T-helper 17 cell (primary cell): ENCODE results near the gene DHRS3. TPM values are rescaled to one million over a fixed set of nuclear protein-coding genes. Genes with fewer than 3 reads are reported as not detected.

Source experiments
- ATAC-seq: fragments of 150-1000 bp; cut with Tn5 transposase; 2 replicates; pipeline ENCODE4 v1.10.0; 2021; ENCODE audit warnings: mild to moderate bottlenecking, moderate library complexity
- DNase-seq, 3 donors: peaks; one replicate each; pipeline versions ENCODE4 v3.0.0 to v3.0.0-alpha.2; 2020 to 2021
- H3K9me3 ChIP-seq: one replicate; pipeline ENCODE4 v1.7.0; 2013; ENCODE audit warnings: low read length, mild to moderate bottlenecking; ENCODE audit not compliant: control insufficient read depth, poor library complexity, severe bottlenecking
- H3K27ac Mint-ChIP-seq: one replicate; pipeline ENCODE4 v1.8.0; 2022; ENCODE audit warnings: mild to moderate bottlenecking, moderate library complexity, mixed read lengths
- H3K27me3 Mint-ChIP-seq: one replicate; pipeline ENCODE4 v1.8.0; 2022; ENCODE audit warnings: mixed read lengths
- H3K36me3 Mint-ChIP-seq: one replicate; pipeline ENCODE4 v1.8.0; 2022; ENCODE audit warnings: low read depth, mixed read lengths
- H3K4me1 Mint-ChIP-seq: one replicate; pipeline ENCODE4 v1.8.0; 2022; ENCODE audit warnings: mild to moderate bottlenecking, mixed read lengths
- H3K4me3 Mint-ChIP-seq: one replicate; pipeline ENCODE4 v1.8.0; 2022; ENCODE audit warnings: mild to moderate bottlenecking, moderate library complexity, mixed read lengths
- total RNA-seq, 4 donors: library from RNA in 2 of 4; stranded (reverse) in 2 of 4; gene quantifications; one replicate each; pipeline ENCODE4 v1.2.3 and lab custom pipeline; 2022 to 2026

DHRS3 gene
- total RNA-seq, 2 donors from 2014 or later = 31.0 to 38.3 TPM

GRCh38 chr1:12608311-12608957 lies 9.6 kb downstream of the DHRS3 start:
- peaks cover 42% of the 10 kb centered on the region for H3K4me1 Mint-ChIP-seq
- peaks cover 10% of the 10 kb centered on the region for H3K36me3 Mint-ChIP-seq
- H3K27ac Mint-ChIP-seq = no peak overlapping the region
- DNase-seq (no peak), ATAC-seq (no peak)
- no peaks in the 10 kb centered on the region for H3K27me3 Mint-ChIP-seq
- no peak overlapping the region for H3K4me3 Mint-ChIP-seq
- H3K9me3 ChIP-seq = no peaks in the 10 kb centered on the region

- no peaks in the 10 kb centered on the region for H3K27me3 Mint-ChIP-seq
- ATAC-seq = no peak
- peak overlapping the region; percentile 78 for H3K27ac Mint-ChIP-seq
- H3K4me3 Mint-ChIP-seq = no peak overlapping the region
- no peak for DNase-seq
- H3K36me3 Mint-ChIP-seq = peaks cover 7% of the 10 kb centered on the region
- no peaks in the 10 kb centered on the region for H3K9me3 ChIP-seq
- H3K4me1 Mint-ChIP-seq = peaks cover 38% of the 10 kb centered on the region
These were observed 10.7 kb downstream of the DHRS3 start for GRCh38 chr1:12607263-12607662.

- Mint-ChIP-seq H3K36me3 (peaks cover 2% of the 10 kb centered on the region), H3K4me1 (peaks cover 36% of the 10 kb centered on the region), H3K4me3 (no peak overlapping the region), H3K27me3 (no peaks in the 10 kb centered on the region), H3K27ac (peak overlapping the region; percentile 97)
- ATAC-seq (no peak), DNase-seq (no peak)
- no peaks in the 10 kb centered on the region for H3K9me3 ChIP-seq
These were observed 13.0 kb downstream of the DHRS3 start for GRCh38 chr1:12604986-12605385.

GRCh38 chr1:12604114-12604874 lies 13.7 kb downstream of the DHRS3 start:
- H3K36me3 Mint-ChIP-seq = peaks cover 2% of the 10 kb centered on the region
- no peaks in the 10 kb centered on the region for H3K9me3 ChIP-seq
- ATAC-seq (peak; percentile 97), DNase-seq (peak in 2 of 3 donors; percentile 23 to 38)
- H3K4me3 Mint-ChIP-seq = peak overlapping the region; percentile 63
- no peaks in the 10 kb centered on the region for H3K27me3 Mint-ChIP-seq
- H3K4me1 Mint-ChIP-seq = peaks cover 35% of the 10 kb centered on the region
- H3K27ac Mint-ChIP-seq = peak overlapping the region; percentile 97

- no peaks in the 10 kb centered on the region for H3K9me3 ChIP-seq
- peaks cover 2% of the 10 kb centered on the region for H3K36me3 Mint-ChIP-seq
- H3K27ac Mint-ChIP-seq = peak overlapping the region; percentile 97
- H3K4me1 Mint-ChIP-seq = peaks cover 32% of the 10 kb centered on the region
- H3K27me3 Mint-ChIP-seq = no peaks in the 10 kb centered on the region
- DNase-seq (no peak), ATAC-seq (no peak)
- no peak overlapping the region for H3K4me3 Mint-ChIP-seq
These were observed 14.8 kb downstream of the DHRS3 start for GRCh38 chr1:12603224-12603623.

GRCh38 chr1:12602659-12603024 lies 15.4 kb downstream of the DHRS3 start:
- DNase-seq (no peak), ATAC-seq (no peak)
- Mint-ChIP-seq H3K4me3 (no peak overlapping the region), H3K36me3 (no peaks in the 10 kb centered on the region), H3K27ac (peak overlapping the region; percentile 97), H3K4me1 (peaks cover 37% of the 10 kb centered on the region), H3K27me3 (no peaks in the 10 kb centered on the region)
- no peaks in the 10 kb centered on the region for H3K9me3 ChIP-seq

GRCh38 chr1:12601700-12602658 lies 16.0 kb downstream of the DHRS3 start:
- Mint-ChIP-seq H3K4me1 (peaks cover 41% of the 10 kb centered on the region), H3K4me3 (no peak overlapping the region), H3K36me3 (no peaks in the 10 kb centered on the region), H3K27ac (peak overlapping the region; percentile 97), H3K27me3 (no peaks in the 10 kb centered on the region)
- ATAC-seq (no peak), DNase-seq (no peak)
- no peaks in the 10 kb centered on the region for H3K9me3 ChIP-seq

GRCh38 chr1:12600880-12601633 lies 17.0 kb downstream of the DHRS3 start:
- Mint-ChIP-seq H3K4me1 (peaks cover 41% of the 10 kb centered on the region), H3K36me3 (no peaks in the 10 kb centered on the region), H3K4me3 (no peak overlapping the region), H3K27ac (peak overlapping the region; percentile 97), H3K27me3 (no peaks in the 10 kb centered on the region)
- peak in 2 of 3 donors; percentile 38 to 57 for DNase-seq
- peak; percentile 32 for ATAC-seq
- H3K9me3 ChIP-seq = no peaks in the 10 kb centered on the region

- no peaks in the 10 kb centered on the region for H3K27me3 Mint-ChIP-seq
- H3K9me3 ChIP-seq = no peaks in the 10 kb centered on the region
- peak overlapping the region; percentile 97 for H3K27ac Mint-ChIP-seq
- H3K4me1 Mint-ChIP-seq = peaks cover 41% of the 10 kb centered on the region
- ATAC-seq (no peak), DNase-seq (no peak)
- no peak overlapping the region for H3K4me3 Mint-ChIP-seq
- no peaks in the 10 kb centered on the region for H3K36me3 Mint-ChIP-seq
These were observed 17.7 kb downstream of the DHRS3 start for GRCh38 chr1:12600335-12600734.

GRCh38 chr1:12599657-12600056 lies 18.4 kb downstream of the DHRS3 start:
- Mint-ChIP-seq H3K4me3 (no peak overlapping the region), H3K27ac (no peak overlapping the region), H3K27me3 (no peaks in the 10 kb centered on the region), H3K4me1 (peaks cover 45% of the 10 kb centered on the region), H3K36me3 (peaks cover under 1% of the 10 kb centered on the region)
- DNase-seq = no peak
- ATAC-seq = no peak
- H3K9me3 ChIP-seq = no peaks in the 10 kb centered on the region

GRCh38 chr1:12598974-12599373 lies 19.0 kb downstream of the DHRS3 start:
- no peak for DNase-seq

GRCh38 chr1:12597792-12598191 lies 20.2 kb downstream of the DHRS3 start:
- no peaks in the 10 kb centered on the region for H3K9me3 ChIP-seq
- Mint-ChIP-seq H3K36me3 (peaks cover 5% of the 10 kb centered on the region), H3K27me3 (no peaks in the 10 kb centered on the region), H3K4me1 (peaks cover 42% of the 10 kb centered on the region), H3K27ac (peak overlapping the region; percentile 47), H3K4me3 (peak overlapping the region; percentile 47)
- DNase-seq (no peak), ATAC-seq (no peak)

More at GRCh38 chr1:12598974-12599373, 19.0 kb downstream of the DHRS3 start:
- H3K27me3 Mint-ChIP-seq = no peaks in the 10 kb centered on the region
- no peak overlapping the region for H3K4me3 Mint-ChIP-seq
- no peaks in the 10 kb centered on the region for H3K9me3 ChIP-seq
- peaks cover 5% of the 10 kb centered on the region for H3K36me3 Mint-ChIP-seq
- no peak for ATAC-seq
- H3K4me1 Mint-ChIP-seq = peaks cover 44% of the 10 kb centered on the region
- H3K27ac Mint-ChIP-seq = no peak overlapping the region
